Activated CD8-positive, alpha-beta memory T cell treated with anti-CD3 and anti-CD28 coated beads for 4 hours (primary cell): ENCODE measurements around the gene APOA4.
"Not testable (repeated sequence)": the region's sequence is repeated elsewhere in the genome, so short reads cannot be mapped to it uniquely, and the experiment has no call there.

Source experiments
- DNase-seq, 2 donors: peaks; one replicate each; pipeline ENCODE4 v3.0.0-alpha.2; 2020; ENCODE audit warnings: low read depth in 2 of 2

Gene APOA4

DNA sequence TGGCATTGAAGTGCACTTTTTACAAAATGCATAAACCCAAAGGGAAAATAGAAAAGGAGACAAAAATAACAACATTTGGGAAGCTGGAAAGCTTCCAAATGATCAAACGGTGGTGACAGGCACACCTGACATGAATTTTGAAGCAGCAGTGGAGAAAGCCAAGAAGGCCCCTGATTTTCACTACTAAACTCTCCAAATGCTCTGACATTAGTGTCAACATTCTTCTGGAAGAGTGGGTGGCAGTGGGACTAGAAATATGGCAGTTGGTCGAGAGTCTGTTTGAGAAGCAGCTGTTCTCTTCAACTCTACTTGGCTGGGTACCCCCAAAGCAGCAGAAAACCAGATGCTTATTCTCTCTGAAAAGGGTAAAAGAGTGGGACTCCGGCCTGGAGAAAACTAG is 19.1 kb downstream of the APOA4 start:
- no peak for DNase-seq

DNA sequence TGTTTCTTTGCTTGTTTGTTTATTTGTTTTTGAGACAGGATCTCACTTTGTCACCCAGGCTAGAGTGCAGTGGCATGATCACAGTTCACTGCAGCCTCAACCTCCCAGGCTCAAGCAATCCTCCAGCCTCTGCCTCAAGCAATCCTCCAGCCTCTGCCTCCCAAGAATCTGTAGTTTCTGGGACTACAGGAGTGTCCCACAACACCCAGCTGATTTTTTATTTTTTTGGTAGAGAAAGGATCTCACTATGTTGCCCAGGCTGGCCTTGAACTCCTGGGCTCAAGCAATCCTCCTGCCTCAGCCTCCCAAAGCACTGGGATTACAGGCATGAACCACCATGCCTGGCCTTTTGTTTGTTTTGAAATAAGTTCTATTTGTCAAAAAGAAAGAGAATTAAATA is 21.4 kb downstream of the APOA4 start:
- DNase-seq: not testable (repeated sequence)

DNA sequence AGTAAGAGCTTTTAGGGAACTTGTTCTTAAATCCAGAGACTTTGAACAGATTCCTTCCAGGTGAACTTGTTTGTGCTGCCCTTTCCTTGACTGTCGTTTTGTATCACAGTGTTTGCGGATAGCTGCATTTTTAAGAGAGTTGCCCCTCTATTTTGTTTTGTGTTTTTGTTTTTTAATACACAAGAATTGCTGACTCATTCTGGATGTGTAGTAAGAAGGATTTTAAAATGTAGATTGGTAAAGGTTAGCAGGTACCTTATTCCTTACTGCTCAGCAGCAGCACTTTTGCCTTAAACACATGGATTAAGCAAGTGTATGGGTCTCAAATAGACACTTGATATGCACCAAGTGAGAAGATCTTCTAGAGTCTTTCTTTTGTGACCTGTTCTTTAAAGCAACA is 22.5 kb downstream of the APOA4 start:
- no peak for DNase-seq

DNA sequence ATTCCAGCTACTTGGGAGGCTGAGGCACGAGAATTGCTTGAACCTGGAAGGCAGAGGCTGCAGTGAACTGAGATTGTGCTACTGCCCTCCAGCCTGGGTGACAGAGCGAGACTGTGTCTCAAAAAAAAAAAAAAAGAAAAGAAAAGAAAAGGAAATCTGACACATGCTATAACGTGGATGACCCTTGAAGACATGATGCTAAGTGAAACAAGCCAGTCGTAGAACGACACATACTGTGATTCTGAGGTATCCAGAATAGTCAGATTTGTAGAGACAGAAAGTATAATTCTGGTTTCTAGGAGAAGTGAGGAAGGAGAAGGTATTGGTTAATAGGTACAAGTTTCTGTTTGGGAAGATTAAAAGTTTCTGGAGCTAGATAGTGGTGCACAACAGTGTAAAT is 24.7 kb downstream of the APOA4 start:
- no peak for DNase-seq

DNA sequence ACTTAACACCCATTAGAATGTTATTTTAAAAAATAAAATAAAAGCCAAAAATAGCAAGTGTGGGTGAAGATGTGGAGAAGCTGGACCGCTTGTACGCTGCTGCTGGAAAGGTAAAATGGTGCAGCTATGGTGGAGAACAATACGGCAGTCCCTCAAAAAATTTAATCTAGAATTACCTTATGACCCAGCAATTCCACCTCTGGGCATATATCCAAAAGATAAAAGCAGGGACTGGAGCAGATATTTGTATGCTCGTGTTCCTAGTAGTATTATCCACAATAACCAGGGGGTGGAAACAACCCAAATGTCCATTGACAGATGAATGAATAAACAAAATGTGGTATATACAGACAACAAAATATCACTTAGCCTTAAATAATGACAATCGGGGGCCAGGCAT is 25.3 kb downstream of the APOA4 start:
- DNase-seq: no peak

DNA sequence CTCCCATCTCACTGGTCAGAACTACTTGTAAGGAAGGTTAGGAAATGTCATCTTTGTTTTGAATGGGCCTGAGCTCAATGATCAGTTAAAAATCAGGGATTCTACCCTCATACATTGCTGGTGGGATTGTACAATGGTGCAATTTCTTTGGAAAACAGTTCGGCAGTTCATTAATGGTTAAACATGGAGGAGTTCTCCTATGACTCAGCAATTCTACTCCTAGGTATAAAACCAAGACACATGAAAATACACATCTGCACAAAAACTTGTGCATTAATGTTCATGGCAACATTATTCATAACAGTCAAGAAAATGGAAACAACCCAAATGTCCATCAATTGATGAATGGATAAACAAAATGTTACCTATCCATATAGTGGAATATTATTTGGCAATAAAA is 26.6 kb downstream of the APOA4 start:
- DNase-seq: no peak

DNA sequence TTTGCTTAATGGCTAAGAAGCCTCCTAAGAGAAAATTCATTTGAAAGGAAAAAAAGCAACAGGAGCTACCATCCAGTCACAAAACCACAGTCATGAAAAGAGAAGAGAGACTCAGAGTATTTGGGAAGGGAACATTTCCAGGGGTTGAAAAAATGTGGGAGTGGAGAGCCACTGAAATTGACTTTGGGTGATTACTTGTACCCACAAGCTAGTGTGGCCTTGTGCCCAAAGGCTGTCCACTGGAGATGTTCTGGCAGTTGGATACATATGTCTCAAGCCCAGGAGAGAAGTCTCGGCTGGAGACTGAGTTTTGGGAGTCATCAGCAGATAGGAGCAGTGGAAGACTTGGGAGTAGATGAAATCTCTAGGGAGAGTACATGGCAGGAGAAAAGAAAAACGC is 28.3 kb downstream of the APOA4 start:
- no peak for DNase-seq

DNA sequence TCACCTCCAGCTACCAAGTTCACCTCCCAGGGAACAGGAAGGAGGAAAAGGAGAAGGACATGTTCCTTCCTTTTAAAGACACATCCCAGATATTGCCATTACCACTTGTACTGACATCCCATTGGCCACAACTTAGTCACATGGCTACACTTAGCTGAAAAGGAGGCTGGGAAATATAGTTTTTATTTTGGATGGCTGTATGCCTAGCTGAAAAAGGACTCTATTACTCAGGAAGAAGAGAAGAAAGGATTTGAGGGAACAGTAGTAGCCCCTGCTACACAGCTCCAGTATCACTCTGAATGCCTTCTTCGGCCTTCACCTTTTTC is 29.4 kb downstream of the APOA4 start:
- no peak for DNase-seq

DNA sequence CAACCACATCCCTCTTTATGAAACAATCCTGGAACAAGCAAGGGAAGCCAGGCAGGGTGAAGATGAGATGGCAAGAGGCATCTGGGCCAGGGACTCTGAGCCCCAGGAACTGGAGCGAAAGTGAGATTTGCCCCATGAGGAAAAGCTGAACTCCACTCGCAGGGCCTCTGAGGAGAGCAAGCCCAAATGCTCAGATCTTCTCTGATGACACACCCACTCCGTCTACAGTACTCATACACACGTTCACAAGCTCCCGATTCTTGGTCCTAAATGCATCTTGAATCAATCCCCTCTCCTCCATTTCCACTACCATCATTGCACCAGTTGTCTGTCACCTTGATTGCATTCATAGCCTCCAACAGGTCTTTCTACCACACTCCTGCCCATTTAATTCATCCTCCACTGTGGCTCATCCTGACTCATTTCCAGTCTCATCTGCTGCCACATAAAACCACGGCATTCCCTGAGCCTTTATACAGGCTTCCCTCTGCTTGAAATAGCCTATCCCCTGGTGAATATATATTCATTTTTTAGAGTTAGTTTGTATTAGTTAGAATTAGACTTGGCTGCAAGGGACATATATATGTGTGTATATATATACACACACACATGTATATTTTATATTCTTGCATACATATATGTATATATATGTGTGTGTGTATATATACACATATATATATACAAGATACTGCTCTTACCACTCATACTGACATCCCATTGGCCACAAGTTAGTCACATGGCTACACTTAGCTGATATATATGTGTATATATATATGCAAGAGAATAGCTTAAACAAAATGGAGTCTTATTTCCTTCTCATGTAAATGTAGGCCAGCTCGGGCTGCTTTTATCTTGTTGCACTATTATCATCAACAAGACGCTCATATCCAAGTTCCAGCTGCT is 30.0 kb downstream of the APOA4 start:
- no peak for DNase-seq

DNA sequence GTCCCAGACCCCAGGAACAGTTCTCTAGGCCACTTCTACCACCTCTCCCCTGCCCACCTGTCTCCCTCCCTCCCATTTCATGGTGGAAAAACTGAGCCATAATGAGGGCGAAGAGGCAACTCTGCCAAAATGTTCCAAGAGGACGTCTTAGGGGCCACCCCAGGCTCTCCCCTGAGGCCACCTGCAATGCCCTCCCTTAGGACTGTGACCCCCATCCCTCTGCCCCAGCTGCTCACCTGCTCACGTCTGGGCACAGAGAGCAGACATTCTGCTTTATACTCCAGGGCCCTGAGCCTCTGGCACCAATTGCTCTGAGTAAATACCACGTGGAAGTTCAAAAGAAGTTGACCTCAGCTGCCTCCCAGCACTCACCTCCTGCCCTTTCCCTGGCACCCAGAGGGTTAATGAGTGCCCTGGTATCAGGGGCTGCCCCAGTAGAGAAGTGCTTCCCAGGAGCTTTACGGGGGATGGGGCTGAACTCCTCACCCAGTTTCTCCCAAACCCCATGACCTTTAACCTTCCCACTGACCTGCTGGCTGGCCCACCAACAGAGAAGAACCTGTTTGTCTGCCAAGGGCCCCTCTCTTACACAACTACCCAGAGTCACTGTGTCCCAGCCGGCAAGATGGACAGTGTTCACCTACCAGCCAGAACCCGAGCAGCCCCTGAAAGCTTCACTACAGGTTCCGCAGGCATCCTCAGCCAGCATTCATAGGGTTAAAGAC is 30.8 kb downstream of the APOA4 start:
- no peak for DNase-seq

DNA sequence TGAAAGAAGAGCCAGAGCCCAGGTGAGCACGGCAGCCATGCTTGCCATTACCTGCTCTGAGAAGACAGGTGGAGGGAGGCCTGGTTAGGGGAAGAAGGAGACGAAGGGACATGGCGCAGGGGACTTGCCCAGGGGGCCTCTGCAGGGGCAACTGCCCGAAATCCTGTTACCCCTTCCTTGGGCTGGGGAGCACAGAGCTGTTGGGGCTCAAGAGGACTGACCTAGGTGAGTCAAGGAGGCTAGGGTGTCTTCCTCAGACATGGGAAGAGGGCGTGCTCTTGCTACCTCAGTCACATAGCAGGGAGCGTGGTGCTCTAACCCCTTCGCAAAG is 31.3 kb downstream of the APOA4 start, which contains the start of gene APOA5:
APOA5 (minus strand) TSS at position 67 of the 331 bp plus-strand sequence; CDS start at position 48, 19 bp downstream.
- DNase-seq: no peak

DNA sequence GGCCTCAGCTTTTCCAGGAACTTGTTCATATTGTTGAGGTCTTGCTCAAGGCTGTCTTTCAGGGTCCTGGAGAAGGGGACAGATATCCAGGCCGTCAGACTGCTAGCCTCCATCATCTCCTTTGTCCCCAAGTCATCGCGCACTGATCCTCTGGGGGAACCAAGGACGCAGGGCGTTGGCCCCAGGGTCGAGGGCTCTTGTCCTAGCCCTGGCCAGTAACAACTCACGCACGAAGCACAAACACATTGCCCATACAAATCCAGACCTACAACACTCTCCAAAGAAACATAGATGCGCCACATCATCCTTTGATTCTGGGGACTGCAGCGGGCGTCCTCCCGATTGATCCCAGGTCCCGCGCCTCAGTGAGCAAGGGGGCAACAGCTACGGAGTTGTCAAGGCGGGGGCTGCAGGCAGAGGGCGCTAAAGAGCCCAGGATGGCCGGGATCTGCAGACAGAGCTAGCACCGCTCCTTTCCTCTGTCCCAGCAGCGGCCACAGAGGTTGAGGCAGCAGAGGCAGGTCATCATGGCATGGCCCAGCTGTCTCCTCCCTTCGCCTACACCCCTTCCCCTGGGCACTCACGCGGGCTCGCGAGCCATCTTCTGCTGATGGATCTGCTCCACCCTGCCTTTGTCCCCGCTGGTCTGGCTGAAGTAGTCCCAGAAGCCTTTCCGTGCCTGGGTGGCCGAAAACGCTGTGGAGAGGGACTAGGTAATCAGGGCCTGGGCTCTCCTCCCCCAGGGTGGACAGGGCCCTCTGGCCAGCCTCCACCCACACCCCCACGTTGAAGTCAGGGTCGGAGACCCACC is 31.9 kb downstream of the APOA4 start:
- DNase-seq: peak; percentile 43 to 53

DNA sequence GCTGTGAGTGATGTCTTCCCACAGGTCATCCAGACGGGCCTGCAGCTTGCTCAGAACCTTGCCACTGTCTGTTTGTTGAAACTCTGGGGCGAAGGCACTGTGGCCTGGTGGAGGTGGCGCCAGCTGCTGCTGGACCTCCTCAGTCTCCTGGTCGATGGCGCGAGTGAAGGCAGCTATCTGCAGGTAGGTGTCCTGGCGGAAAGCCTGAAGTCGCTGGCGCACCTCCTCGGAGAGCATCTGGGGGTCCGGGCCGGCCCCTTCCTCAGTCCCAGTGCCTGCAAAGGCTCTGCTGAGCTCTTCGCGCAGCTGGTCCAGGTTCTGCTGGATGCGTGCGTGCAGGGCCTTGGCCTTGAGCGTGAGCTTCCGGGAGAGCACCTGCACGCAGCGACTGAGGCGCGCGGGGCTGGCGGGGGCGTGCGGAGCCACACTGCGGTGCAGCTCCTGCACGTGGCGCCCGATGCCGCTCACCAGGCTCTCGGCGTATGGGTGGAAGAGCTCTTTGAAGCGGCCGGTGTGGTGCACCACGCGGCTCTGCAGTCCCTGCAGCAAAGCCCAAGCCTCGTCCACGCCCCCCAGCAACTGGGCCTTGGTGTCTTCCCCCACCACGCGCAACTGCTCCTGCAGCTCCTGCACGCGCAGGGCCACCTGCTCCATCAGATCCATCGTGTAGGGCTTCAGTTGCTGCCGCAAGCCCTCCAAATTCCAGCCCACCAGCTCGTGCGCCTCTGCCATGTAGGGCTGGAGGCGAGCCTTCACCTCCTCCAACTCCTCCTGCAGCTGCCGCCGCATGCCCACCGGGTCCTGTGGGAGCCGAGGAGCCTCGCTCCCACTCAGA is 32.7 kb downstream of the APOA4 start:
- no peak for DNase-seq

DNA sequence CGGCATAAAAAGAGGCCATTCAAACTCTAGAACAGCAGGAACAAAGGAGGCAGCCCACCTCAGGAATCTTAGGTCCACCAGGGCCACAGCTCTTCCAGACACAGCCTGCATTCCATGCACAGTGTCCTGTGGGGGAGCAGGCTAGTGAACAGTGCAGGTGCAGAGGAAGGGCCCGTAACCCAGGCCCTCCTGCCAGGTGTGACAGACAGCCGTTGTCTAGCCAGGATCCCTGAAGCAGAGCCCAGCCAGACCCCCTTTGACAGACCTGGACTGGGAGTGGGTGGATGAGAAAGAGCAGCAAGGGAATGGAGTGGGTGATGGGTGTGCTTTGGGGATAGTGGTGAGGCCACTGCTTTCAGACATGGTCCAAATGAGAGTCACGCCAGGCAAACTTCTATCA is 34.1 kb downstream of the APOA4 start:
- DNase-seq: no peak

DNA sequence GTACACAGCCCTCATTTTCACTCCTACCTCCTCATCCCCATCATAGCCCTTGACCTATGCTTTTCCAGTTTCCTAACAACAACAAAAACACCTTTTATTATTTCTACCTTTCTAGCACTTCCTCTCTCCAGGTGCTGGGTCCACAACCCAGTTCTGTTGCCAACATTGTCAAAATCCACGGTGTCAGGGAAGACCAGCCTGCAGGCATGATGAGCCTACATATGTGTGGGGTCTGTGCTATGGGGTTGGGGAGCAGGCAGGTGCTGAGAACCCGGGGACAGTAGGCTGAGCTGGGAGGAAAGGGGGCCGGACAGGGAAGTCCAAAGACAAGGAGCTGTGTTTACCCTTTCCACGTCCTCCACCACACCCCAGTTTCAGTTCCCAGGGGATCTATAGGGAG is 34.6 kb downstream of the APOA4 start:
- DNase-seq: no peak

DNA sequence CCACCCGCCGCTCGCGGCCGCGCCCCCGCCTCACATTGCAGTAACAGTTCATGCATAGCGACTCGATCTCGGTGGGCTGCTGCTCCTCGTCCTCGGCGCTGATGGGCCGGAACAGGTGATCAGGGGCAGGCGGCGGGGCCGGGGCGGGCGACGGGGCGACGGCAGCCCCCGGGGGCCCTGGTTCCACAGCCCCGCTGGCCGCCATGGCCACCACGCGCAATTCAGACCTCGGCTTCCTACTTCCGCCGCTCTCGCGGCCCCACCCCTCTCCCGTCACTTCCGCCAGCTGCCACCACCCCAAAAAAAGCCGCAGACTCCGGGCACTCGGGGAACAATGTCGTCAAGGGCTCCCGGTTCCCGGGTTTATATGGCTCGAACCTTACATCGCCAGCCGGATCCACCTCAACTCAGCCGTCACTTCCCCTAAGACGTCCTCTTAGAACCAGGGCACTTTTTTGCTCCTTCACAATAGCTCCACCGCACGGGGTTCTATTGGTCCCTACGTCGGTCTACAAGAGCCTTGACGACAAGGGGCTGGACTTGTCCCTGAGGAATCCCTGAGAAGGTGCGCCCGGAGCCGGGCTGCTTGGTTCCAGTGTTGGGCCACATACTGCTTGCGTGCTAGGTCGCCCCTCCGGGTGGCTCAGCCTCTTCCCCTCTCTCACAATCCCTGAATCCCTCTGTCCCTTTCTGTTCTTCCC is 35.2 kb downstream of the APOA4 start, which contains the start of gene ZPR1:
ZPR1 (minus strand) TSS at position 238 of the 701 bp plus-strand sequence; CDS start at position 205, 33 bp downstream.
- peak; percentile 71 for DNase-seq

DNA sequence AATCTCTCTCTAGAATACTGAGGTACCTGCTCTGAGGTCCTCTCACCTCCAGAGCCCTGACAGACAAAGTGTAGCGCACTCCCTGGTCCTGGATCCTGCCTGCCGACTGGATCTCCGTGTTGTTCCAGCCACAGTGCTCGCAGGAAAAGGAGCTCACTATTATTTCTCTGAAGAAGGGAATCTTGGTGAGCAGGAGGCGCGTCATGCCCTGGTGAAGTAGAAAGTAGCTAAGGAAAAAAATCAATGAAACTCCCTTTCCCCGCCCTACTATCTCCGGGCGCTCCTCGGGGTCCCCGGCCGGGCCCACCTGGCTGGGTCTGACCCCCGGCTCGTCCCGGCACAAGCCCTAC is 35.7 kb downstream of the APOA4 start:
- DNase-seq: no peak

DNA sequence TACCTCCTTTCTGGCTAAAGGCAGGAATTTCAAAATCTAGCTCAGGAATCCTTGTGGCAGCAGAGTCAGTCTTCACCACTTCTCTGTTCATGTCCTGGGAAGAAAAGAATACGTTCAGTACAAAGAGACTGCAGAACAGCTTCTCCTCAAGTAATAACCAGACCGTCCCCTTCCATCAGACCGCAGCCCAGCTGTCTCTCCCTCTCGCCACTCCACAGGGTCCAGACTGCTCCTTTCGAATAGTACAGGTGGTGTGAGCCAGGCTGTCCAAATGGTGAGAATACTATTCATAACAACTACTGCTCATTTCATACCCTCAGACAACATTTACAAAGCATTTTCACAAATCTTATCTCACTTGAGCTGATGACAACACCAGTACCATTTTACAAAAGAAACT is 36.1 kb downstream of the APOA4 start:
- DNase-seq: no peak

DNA sequence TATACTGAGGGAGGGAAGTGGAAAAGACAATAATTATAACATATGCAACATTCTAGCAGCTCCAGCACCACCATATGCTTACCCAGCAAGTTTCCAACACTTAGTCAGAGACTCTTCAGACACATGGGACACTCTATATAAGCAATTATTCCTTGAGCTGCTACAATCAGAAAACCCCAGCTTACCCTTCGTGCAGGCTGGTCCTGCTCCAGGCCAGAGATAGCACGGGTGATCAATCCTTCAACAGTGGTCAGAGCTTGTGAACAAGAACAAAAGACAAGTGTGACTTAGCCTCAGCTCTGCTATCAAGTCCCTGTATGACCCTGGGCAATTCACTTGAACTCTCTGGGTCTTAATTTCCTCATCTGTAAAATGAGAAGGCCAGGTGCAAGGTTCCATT is 36.8 kb downstream of the APOA4 start:
- no peak for DNase-seq

DNA sequence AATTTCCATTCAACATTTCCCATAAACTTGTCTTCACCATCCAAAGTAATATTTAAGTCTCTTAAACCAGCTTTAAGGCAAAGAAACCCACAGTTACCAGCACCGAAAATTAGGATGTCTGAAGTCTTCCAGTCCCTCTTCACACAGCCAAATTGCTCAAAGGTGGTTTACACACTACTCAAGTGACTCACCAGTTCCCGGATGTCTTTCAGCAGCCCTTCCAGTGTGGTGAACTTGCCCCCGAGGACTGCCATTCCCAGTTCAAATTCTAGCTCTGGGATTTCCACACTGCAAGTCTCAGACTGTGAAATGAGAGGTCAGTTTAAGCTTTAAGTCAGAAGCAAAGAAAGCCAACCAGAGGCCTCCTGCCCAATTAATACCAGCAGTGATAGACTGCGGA is 40.4 kb downstream of the APOA4 start:
- no peak for DNase-seq

DNA sequence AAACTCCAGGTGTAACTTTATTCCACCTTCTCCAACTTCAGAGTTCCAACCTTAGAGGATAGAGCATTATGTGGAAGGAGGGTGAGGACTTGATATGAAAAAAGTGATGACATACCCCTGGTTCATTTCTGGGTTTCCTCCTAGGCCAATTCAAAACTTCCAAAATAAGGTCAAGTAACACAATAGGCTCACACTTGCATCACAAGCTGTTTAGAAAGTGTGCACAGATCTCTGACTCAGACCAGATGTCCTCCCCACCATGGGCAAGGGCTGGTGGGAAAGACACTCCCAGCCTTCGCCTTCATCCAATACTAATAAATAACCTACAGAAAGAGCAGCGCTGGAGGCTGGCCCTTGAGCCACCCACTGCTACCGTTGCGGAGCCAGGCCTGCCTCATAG is 44.5 kb downstream of the APOA4 start:
- no peak for DNase-seq
